HG03066 (cell line): ENCODE results near the gene USP32.
"Not testable (repeated sequence)": the region's sequence is repeated elsewhere in the genome, so short reads cannot be mapped to it uniquely, and the experiment has no call there.

Experiments used
- ATAC-seq: cut with Tn5 transposase; IDR thresholded peaks from one replicate; pipeline ENCODE4 v1.9.1; 2021; ENCODE audit warnings: low read depth; ENCODE audit not compliant: unreplicated experiment

Gene USP32

GRCh38 chr17:60186846-60187745 lies 204.8 kb downstream of the USP32 start:
- not testable (repeated sequence) for ATAC-seq

- not testable (repeated sequence) for ATAC-seq
Measured at GRCh38 chr17:60186372-60186771, 205.6 kb downstream of the USP32 start.

- ATAC-seq = not testable (repeated sequence)
Measured at GRCh38 chr17:60180380-60180779, 211.6 kb downstream of the USP32 start.

- not testable (repeated sequence) for ATAC-seq
Measured at GRCh38 chr17:60178180-60178579, 213.8 kb downstream of the USP32 start.

GRCh38 chr17:60176763-60177162 lies 215.2 kb downstream of the USP32 start:
- not testable (repeated sequence) for ATAC-seq

GRCh38 chr17:60174767-60175166 lies 217.2 kb downstream of the USP32 start:
- ATAC-seq = not testable (repeated sequence)

GRCh38 chr17:60174035-60174434 lies 217.9 kb downstream of the USP32 start:
- no peak for ATAC-seq

- ATAC-seq = no peak
Measured at GRCh38 chr17:60173304-60173819, 218.6 kb downstream of the USP32 start.

- no peak for ATAC-seq
Measured at GRCh38 chr17:60171753-60172079, 220.2 kb downstream of the USP32 start.

GRCh38 chr17:60170835-60171752 lies 220.8 kb downstream of the USP32 start:
- no peak for ATAC-seq

- no peak for ATAC-seq
Measured at GRCh38 chr17:60169921-60170817, 221.8 kb downstream of the USP32 start.

GRCh38 chr17:60168654-60169053 lies 223.3 kb downstream of the USP32 start:
- ATAC-seq = no peak

GRCh38 chr17:60167065-60167741 lies 224.7 kb downstream of the USP32 start:
- ATAC-seq = no peak

- no peak for ATAC-seq
Measured at GRCh38 chr17:60165971-60166370, 226.0 kb downstream of the USP32 start.

- no peak for ATAC-seq
Measured at GRCh38 chr17:60165223-60165622, 226.7 kb downstream of the USP32 start.

- no peak for ATAC-seq
Measured at GRCh38 chr17:60164697-60165096, 227.2 kb downstream of the USP32 start.

- ATAC-seq = no peak
Measured at GRCh38 chr17:60164164-60164563, 227.8 kb downstream of the USP32 start.

GRCh38 chr17:60163108-60163784 lies 228.7 kb downstream of the USP32 start:
- no peak for ATAC-seq
